RCC 7860 (cell line): ENCODE results near the gene POLH.

ENCODE experiments used
- DNase-seq: peaks from one replicate; pipeline ENCODE4 v3.0.0-alpha.2; 2015; ENCODE audit warnings: low spot score
- FAIRE-seq: peaks from 2 replicates; lab custom pipeline; 2012; peaks lifted over from hg19 to GRCh38; lab: Jason Lieb, UNC

POLH gene

GRCh38 chr6:43600595-43600994, 24.6 kb downstream of the POLH start:
- DNase-seq (no peak), FAIRE-seq (no peak)

DNA sequence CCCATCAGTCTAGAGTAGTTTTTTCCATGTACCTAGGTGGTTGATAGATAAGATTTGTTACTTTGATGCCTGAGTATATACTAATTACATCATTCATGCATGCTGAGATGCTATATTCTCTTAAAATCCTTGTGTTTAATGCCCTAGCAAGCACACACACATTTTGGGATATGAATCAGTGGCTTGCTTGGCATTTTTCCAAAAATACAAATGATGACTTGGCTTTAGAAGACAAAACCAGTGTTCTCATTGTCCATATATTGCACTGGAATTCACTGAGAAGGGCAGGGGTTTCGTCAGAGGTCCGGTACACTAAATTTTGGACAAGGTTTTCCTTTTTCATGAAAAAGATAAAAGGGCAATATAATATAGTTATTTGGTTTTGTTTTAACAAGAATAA, 28.2 kb downstream of the POLH start:
- FAIRE-seq: no peak
- DNase-seq: peak; percentile 18

- DNase-seq (no peak), FAIRE-seq (no peak)
These were observed 30.0 kb downstream of the POLH start for GRCh38 chr6:43606019-43606418.

- peak; percentile 43 for DNase-seq
- FAIRE-seq: no peak
These were observed 32.4 kb downstream of the POLH start for GRCh38 chr6:43608310-43608763.

GRCh38 chr6:43608807-43609206, 32.8 kb downstream of the POLH start:
- DNase-seq: no peak
- no peak for FAIRE-seq

DNA sequence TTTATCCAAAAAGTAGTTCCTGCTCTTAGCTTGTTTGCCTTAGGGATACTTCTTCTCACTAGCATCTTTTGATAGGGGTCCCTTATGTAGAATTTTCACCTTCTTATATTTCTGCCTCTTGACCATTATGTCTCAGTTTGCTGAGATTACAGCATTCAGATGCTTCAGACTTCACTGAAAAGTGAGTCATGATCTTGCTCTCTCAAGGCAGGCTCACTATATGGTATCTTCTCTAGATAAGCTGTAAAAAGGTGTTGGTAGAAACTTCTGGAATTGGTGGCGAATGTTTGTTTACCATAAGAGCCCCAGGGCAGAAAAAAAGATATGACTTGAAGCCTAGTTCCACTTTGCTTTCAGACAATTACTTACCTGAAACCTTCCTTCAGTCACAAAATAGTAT, 33.4 kb downstream of the POLH start:
- FAIRE-seq (no peak), DNase-seq (no peak)

DNA sequence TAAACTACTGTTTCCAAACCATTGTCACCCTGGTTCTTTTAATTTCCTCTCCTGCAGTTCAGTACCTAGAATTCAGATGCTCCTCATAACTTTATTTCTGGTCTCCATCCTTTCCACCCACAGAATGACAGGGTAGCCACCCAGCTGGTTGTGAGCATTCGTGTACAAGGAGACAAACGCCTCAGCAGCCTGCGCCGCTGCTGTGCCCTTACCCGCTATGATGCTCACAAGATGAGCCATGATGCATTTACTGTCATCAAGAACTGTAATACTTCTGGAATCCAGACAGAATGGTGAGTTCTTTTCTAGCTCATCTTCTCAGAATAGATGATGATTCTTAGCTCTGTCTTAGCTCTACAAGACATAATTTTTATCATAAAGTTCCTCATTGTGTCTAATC, 34.4 kb downstream of the POLH start:
- DNase-seq: no peak
- FAIRE-seq: no peak

DNA sequence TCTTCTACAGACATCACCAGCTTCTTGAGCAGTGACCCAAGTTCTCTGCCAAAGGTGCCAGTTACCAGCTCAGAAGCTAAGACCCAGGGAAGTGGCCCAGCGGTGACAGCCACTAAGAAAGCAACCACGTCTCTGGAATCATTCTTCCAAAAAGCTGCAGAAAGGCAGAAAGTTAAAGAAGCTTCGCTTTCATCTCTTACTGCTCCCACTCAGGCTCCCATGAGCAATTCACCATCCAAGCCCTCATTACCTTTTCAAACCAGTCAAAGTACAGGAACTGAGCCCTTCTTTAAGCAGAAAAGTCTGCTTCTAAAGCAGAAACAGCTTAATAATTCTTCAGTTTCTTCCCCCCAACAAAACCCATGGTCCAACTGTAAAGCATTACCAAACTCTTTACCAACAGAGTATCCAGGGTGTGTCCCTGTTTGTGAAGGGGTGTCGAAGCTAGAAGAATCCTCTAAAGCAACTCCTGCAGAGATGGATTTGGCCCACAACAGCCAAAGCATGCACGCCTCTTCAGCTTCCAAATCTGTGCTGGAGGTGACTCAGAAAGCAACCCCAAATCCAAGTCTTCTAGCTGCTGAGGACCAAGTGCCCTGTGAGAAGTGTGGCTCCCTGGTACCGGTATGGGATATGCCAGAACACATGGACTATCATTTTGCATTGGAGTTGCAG, 37.9 kb downstream of the POLH start:
- DNase-seq: no peak
- no peak for FAIRE-seq

- DNase-seq: no peak
These were observed 38.4 kb downstream of the POLH start for GRCh38 chr6:43614396-43614730.

GRCh38 chr6:43616725-43617472, 40.9 kb downstream of the POLH start:
- FAIRE-seq (no peak), DNase-seq (no peak)

More at GRCh38 chr6:43614396-43614730, 38.4 kb downstream of the POLH start:
- no peak for FAIRE-seq

DNA sequence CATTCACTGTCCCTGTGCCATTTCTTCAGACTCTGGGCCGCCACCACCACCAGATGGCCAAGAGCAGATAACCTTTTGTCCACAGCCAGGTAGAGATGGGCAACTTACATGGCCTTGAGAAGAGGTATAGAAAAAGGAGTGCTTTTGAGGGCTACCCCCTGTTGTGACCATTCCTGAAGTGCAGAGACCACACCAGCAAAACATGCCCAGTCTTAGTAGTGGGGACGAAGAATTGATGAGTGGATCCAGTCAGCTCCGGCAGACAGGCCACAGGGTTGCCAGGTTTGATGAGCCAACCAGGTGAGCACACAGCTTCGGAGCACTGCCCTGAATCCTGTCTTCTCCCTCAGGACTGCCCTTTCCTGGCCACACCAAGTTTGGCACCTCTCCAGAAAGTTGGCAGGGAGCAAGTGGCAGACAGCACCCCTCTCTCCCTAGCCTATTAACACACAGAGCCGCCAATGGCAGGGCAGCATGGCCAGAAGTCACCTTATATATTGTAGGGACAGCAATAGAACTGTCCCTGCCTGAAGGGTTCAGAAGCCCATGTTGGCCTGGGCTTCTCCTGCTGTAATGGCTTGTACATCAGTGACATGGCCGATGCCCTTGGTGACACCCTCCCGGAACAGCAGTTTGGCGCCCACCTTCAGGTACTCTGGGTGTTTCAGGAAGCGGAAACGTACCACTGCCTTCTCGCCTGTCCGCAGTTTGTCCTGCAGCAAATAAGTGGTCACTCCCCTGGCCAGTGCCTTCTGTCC, 45.3 kb downstream of the POLH start:
- DNase-seq: no peak
- no peak for FAIRE-seq

GRCh38 chr6:43621836-43622180, 45.8 kb downstream of the POLH start:
- no peak for DNase-seq
- no peak for FAIRE-seq

DNA sequence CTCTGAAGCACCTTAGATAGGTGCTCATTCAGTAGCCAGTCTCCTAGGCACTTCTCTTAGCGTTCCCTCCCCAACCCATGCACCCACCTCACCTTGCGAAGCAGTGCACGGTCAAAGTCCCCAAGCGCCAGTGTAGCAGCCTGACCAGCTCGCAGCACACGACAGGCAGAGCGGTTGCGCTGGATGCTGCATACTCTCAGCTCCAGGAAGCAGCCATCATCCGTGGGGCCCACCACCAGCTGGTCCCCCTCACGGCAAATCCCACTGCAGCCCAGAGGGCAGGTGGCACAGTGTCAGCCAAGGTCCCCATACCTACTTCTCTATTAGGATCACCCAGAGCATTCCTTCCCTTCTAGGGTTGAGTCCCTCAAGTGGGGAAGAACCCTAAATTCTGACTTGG, 46.6 kb downstream of the POLH start:
- FAIRE-seq (no peak), DNase-seq (no peak)

DNA sequence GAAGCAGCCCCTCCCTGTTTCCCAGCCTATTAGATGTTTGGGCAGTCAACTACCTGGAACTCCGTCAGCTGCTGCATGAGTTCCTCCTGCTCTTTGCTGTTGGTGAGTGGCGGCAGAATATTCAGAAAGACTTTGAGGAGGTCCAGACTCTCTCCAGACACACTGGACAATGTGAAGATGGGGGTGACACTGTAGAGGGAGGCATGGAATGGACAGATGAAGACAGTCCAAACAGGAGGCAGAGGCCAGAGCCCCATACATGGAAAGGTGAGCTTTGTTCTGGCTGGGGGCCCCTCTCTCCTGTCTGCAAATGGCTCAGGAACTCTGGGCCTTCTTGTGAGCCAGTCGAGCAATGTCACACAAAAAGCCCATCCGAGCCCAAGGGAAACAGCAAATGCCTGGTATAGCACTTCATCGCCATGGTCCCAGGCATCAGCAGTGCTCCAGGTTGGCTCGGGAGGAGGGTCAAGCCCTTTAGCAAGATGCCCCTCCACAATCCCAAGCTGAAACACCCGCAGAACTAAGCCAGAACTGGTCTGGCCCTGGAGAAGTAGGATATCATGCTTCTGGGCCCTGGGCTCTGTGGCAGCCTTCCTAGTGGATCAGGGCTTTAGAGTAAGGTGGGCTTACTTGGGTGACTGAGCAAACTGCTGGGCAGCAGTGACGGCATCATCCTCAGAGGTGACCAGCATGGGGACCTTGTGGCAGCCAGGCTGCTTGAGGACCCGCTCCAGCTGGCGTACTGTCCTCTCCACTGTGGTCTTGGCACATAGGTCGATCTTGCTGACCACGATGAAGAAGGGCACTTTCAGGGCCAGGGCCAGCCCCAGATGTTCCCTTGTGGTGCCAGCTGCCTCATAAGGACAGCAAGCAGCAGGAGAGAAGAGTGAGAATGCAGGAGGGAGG, 48.1 kb downstream of the POLH start:
- FAIRE-seq (no peak), DNase-seq (no peak)

DNA sequence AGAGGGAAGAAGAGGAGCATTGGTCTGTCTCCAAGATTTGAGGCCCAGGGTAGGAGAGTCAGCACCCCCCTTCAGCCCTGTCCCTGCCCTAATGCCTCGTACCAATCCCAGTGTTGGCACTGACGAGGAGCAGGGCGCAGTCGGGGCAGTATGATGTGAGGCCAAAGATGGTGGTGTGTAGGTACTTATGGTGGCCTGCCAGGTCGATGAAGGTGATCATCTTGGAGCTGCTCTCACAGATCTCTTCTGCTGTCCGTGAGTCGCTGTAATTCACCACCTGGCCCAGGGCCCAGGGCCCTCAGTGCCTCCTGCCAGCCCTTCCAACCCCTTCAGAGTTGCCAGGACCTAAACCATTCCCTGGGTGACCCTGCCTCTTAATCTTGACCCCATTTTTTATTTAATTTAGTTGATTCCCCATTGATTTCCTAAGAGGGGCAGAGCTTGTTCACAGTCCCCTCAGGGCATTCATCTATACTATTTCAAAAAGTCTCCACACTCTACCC, 48.9 kb downstream of the POLH start:
- no peak for FAIRE-seq

DNA sequence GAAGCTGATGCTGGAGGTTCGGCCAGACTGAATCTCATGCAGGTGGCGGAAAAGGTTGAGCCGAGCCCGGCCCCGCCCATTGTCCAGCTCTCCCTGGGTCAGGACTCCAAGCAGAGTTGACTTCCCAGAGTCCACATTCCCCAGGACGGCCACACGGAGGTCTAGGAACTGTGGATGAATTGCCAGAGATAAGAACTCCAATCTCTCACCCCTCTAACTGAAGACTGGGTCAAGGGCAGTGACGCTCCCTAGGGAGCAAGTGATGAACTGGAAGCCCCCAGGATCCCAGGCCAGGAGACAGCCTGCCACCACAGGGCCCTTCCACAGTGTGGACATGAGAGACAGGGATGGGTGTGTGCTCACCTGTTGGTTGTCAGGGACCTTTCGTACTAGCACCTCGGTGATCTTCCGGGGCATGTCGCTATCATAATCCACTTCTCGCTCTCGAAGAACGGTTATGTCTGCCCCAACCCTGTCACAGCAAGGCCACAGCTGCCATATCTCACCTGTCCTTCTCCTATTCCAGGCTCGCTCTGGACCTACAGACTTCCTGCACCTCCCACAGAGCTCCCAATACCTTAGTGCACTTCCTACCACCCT, 49.5 kb downstream of the POLH start:
- no peak for FAIRE-seq

More for the DNA sequence above, 48.9 kb downstream of the POLH start:
- no peak for DNase-seq

DNA sequence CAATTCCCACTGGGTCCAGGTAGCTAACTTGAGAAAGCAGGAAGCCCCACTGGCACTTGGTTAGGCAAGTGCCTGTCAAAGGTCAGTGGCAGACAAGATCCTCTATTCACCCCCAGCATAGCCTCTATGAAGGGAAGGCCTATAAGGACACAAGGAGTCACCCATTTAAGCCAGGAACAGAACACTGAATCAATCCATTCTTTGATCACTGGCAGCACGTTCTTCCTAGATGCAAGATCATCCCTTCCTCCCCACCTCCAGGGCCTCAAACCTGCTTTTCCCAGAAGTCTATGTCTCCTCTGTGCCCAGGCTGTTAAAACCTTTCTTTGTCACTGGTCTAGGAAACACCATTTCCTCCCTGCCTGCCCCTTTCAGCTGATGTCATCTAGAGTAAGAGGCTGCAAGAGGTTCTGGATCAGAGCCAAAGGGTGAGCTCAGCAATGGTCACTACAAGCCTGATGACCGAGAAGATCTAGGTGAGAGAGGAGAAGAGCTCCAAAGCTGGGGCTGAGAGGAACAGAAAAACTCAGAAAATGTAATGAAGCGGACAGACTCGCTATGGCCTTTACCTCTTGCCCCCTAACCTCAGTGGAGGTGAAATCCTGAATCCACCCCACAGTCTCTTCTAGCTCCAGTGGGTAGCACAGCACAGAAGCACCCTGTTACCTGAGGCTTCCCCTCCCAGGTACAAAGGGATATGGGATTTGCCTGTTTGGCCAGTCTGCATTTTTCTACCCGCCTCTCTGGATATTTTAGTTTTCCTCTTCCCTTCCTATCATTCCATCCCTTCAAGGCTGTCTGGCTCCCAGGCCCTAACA, 51.2 kb downstream of the POLH start:
- DNase-seq: peak; percentile 95

More for the DNA sequence above, 49.5 kb downstream of the POLH start:
- DNase-seq: no peak

DNA sequence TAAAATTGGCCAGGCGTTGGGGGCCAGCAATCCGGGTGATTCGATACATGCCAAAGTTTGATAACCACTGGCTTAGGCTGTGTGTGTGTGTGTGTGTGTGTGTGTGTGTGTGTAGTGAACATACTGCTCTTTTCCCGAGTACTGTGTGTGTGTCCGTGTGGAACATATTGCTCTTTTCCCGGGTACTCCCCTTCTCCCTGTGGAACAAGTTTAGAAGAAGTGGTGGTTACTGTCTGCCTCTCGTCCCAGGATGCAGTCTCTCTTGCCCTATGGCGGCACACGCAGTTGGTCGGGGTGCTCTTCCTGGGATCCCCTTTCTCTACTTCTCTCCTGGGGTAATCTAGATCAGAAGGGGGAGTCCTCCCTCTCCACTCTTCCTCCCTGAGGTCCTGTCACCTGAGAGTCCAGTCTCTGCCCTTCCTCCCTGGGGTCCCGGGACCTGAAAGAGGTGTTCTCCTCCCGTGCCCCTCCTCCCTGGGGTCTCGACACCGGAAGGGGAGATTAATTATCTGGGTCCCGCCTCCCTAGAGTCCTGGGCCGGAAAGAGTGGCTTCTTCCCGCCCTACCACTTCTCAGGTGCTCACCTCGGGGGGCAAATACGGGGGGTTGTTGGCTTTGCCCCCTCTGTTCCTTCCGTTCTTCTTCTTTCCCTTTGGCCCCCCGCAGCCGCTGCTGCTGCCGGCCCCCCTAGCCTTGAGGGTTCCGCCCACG, 52.6 kb downstream of the POLH start:
- DNase-seq (no peak), FAIRE-seq (no peak)

More for the DNA sequence above, 51.2 kb downstream of the POLH start:
- peak; percentile 66 for FAIRE-seq

- peak; percentile 95 for DNase-seq
- peak; percentile 72 for FAIRE-seq
These were observed 53.1 kb downstream of the POLH start, which contains the start of gene GTPBP2 for GRCh38 chr6:43629104-43629504. Gene GTPBP2, minus strand, starts transcription at chr6:43629264. Its CDS starts 102 bp downstream, at chr6:43629162.
